ENCODE results near the gene ZSCAN29. TPM values are rescaled to one million over a fixed set of nuclear protein-coding genes. Genes with fewer than 3 reads are reported as not detected.

The ZSCAN29 gene
- total and polyA plus RNA-seq, 2 of the 13 experiments (the other 11 are each of a cell fraction or from before 2014, with no cell fraction given) = 8.3 to 27.4 TPM

GRCh38 chr15:43370310-43370974 is 401 bp downstream of the ZSCAN29 start (continued):
- TF ChIP-seq ZNF850 (CRISPR knock-in tag; conservative IDR thresholded peaks at IDR 0.05) (0 out of 2 replicates have a peak, but pooled peaks have one; percentile 56), ZNF225 (CRISPR knock-in tag; IDR thresholded peaks at IDR 0.05) (no peak), RFXANK (CRISPR knock-in tag; IDR thresholded peaks at IDR 0.05) (no peak), MEF2D (CRISPR knock-in tag; IDR thresholded peaks at IDR 0.05) (0 out of 2 replicates have a peak, but pooled peaks have one; percentile 23), ZBTB39 (CRISPR knock-in tag; IDR thresholded peaks at IDR 0.05) (no peak), KLF9 (CRISPR knock-in tag; IDR thresholded peaks at IDR 0.05; ENCODE audit: low read depth) (no peak), ZNF367 (CRISPR knock-in tag; IDR thresholded peaks at IDR 0.05; ENCODE audit: borderline replicate concordance) (no peak), MBD4 (IDR thresholded peaks at IDR 0.05; ENCODE audit: borderline replicate concordance, low read length) (no peak), NBN (conservative IDR thresholded peaks at IDR 0.05) (no peak), TFDP2 (CRISPR knock-in tag; IDR thresholded peaks at IDR 0.05) (peak; percentile 8; the same call in 1 of the 2 replicates), SOX5 (CRISPR knock-in tag; IDR thresholded peaks at IDR 0.05; ENCODE audit: borderline replicate concordance) (no peak), CEBPB (IDR thresholded peaks at IDR 0.05; ENCODE audit: borderline replicate concordance, low read depth, low read length) (no peak), ZNF703 (CRISPR knock-in tag; IDR thresholded peaks at IDR 0.05; ENCODE audit: borderline replicate concordance) (peak; percentile 20; the same call in 1 of the 2 replicates), ZNF468 (CRISPR knock-in tag; IDR thresholded peaks at IDR 0.05) (no peak), SUZ12 (IDR thresholded peaks at IDR 0.05; ENCODE audit: low read depth, low read length) (no peak), SIX1 (CRISPR knock-in tag; IDR thresholded peaks at IDR 0.05; ENCODE audit: borderline replicate concordance) (no peak), MIER2 (CRISPR knock-in tag; IDR thresholded peaks at IDR 0.05) (0 out of 2 replicates have a peak, but pooled peaks have one; percentile 46), ZNF20 (CRISPR knock-in tag; IDR thresholded peaks at IDR 0.05) (no peak), ZNF33A (CRISPR knock-in tag; IDR thresholded peaks at IDR 0.05; ENCODE audit: borderline replicate concordance) (no peak), ZNF614 (CRISPR knock-in tag; IDR thresholded peaks at IDR 0.05; ENCODE audit: borderline replicate concordance) (no peak), ZNF709 (CRISPR knock-in tag; IDR thresholded peaks at IDR 0.05) (no peak), SMYD3 (CRISPR knock-in tag; IDR thresholded peaks at IDR 0.05) (0 out of 2 replicates have a peak, but pooled peaks have one; percentile 34), ZNF335 (CRISPR knock-in tag; IDR thresholded peaks at IDR 0.05) (no peak)
- TF ChIP-seq, protein P1, sequence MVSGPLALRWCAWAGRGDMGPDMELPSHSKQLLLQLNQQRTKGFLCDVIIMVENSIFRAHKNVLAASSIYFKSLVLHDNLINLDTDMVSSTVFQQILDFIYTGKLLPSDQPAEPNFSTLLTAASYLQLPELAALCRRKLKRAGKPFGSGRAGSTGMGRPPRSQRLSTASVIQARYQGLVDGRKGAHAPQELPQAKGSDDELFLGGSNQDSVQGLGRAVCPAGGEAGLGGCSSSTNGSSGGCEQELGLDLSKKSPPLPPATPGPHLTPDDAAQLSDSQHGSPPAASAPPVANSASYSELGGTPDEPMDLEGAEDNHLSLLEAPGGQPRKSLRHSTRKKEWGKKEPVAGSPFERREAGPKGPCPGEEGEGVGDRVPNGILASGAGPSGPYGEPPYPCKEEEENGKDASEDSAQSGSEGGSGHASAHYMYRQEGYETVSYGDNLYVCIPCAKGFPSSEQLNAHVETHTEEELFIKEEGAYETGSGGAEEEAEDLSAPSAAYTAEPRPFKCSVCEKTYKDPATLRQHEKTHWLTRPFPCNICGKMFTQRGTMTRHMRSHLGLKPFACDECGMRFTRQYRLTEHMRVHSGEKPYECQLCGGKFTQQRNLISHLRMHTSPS (CRISPR knock-in tag; IDR thresholded peaks at IDR 0.05; ENCODE audit: low read depth) = no peak
- TF ChIP-seq, protein P2, sequence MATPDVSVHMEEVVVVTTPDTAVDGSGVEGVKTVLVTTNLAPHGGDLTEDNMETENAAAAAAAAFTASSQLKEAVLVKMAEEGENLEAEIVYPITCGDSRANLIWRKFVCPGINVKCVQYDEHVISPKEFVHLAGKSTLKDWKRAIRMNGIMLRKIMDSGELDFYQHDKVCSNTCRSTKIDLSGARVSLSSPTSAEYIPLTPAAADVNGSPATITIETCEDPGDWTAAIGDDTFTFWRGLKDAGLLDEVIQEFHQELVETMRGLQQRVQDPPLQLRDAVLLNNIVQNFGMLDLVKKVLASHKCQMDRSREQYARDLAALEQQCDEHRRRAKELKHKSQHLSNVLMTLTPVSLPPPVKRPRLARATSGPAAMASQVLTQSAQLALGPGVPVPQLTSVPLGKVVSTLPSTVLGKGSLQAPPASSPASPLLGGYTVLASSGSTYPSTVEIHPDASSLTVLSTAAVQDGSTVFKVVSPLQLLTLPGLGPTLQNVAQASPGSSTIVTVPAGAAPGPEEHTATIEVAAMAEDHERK (CRISPR knock-in tag; IDR thresholded peaks at IDR 0.05; ENCODE audit: low read depth) = no peak

All from HepG2 (cell line).